HPDE6-E6E7 (cell line): Measurements from ENCODE around the gene DOCK4.

Experiments used
- DNase-seq: peaks from one replicate; pipeline ENCODE4 v3.0.0; 2011; ENCODE audit warnings: missing footprints; ENCODE audit errors: extremely low spot score

DOCK4 gene

GRCh38 chr7:111765751-111766643, 440.2 kb downstream of the DOCK4 start:
- no peak for DNase-seq

- peak; percentile 58 for DNase-seq
Measured at GRCh38 chr7:111763221-111763801, 442.9 kb downstream of the DOCK4 start.

GRCh38 chr7:111762799-111763198, 443.4 kb downstream of the DOCK4 start:
- no peak for DNase-seq

- DNase-seq = no peak
Measured at GRCh38 chr7:111762211-111762610, 444.0 kb downstream of the DOCK4 start.

- DNase-seq = no peak
Measured at GRCh38 chr7:111760043-111760442, 446.2 kb downstream of the DOCK4 start.

GRCh38 chr7:111758332-111758731, 447.9 kb downstream of the DOCK4 start:
- DNase-seq = no peak

GRCh38 chr7:111756687-111757178, 449.5 kb downstream of the DOCK4 start:
- DNase-seq = no peak

GRCh38 chr7:111755383-111755782, 450.8 kb downstream of the DOCK4 start:
- no peak for DNase-seq

- DNase-seq = no peak
Measured at GRCh38 chr7:111753968-111754367, 452.2 kb downstream of the DOCK4 start.

GRCh38 chr7:111752022-111752582, 454.1 kb downstream of the DOCK4 start:
- DNase-seq = peak; percentile 40

GRCh38 chr7:111750878-111751277, 455.3 kb downstream of the DOCK4 start:
- no peak for DNase-seq

- DNase-seq = no peak
Measured at GRCh38 chr7:111750228-111750627, 456.0 kb downstream of the DOCK4 start.

GRCh38 chr7:111749625-111750024, 456.6 kb downstream of the DOCK4 start:
- no peak for DNase-seq

GRCh38 chr7:111747718-111748117, 458.5 kb downstream of the DOCK4 start:
- DNase-seq = no peak

GRCh38 chr7:111746950-111747349, 459.2 kb downstream of the DOCK4 start:
- no peak for DNase-seq

GRCh38 chr7:111744501-111745155, 461.6 kb downstream of the DOCK4 start:
- no peak for DNase-seq

- no peak for DNase-seq
Measured at GRCh38 chr7:111743244-111743847, 462.9 kb downstream of the DOCK4 start.

GRCh38 chr7:111741811-111742240, 464.4 kb downstream of the DOCK4 start:
- DNase-seq = peak; percentile 80

- no peak for DNase-seq
Measured at GRCh38 chr7:111740942-111741341, 465.3 kb downstream of the DOCK4 start.

- no peak for DNase-seq
Measured at GRCh38 chr7:111736552-111736874, 469.7 kb downstream of the DOCK4 start.

- peak; percentile 32 for DNase-seq
Measured at GRCh38 chr7:111735661-111736551, 470.3 kb downstream of the DOCK4 start.
